Prostate gland (tissue), 2 donors: Measurements from ENCODE around the gene HCN1.

Experiments used
- POLR2A ChIP-seq: fragments of 450-650 bp; IDR thresholded peaks from one replicate; pipeline ENCODE4 v1.6.1; 2016; ENCODE audit warnings: antibody characterized with exemption, mild to moderate bottlenecking
- POLR2AphosphoS5 ChIP-seq: sonication (generic); formaldehyde crosslinking; IDR thresholded peaks from one replicate; pipeline ENCODE4 v1.6.1; 2017; ENCODE audit warnings: antibody characterized with exemption
- TF ChIP-seq, protein P1 (sequence below), 4 experiments: fragments of 200-600 bp in 2 of 4; fragments of 450-650 bp in 2 of 4; sonication (generic) in 2 of 4; IDR thresholded peaks; 1 replicate in 3 of 4; 2 replicates in 1 of 4; pipeline ENCODE4 v1.5.1; 2016 to 2019; ENCODE audit warnings: antibody characterized with exemption in 4 of 4, mild to moderate bottlenecking in 2 of 4, moderate library complexity in 2 of 4

- TF ChIP-seq, protein P1, sequence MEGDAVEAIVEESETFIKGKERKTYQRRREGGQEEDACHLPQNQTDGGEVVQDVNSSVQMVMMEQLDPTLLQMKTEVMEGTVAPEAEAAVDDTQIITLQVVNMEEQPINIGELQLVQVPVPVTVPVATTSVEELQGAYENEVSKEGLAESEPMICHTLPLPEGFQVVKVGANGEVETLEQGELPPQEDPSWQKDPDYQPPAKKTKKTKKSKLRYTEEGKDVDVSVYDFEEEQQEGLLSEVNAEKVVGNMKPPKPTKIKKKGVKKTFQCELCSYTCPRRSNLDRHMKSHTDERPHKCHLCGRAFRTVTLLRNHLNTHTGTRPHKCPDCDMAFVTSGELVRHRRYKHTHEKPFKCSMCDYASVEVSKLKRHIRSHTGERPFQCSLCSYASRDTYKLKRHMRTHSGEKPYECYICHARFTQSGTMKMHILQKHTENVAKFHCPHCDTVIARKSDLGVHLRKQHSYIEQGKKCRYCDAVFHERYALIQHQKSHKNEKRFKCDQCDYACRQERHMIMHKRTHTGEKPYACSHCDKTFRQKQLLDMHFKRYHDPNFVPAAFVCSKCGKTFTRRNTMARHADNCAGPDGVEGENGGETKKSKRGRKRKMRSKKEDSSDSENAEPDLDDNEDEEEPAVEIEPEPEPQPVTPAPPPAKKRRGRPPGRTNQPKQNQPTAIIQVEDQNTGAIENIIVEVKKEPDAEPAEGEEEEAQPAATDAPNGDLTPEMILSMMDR (IDR thresholded peaks at IDR 0.05): no peak
- TF ChIP-seq POLR2A (no peak), POLR2AphosphoS5 (no peak)
Measured at GRCh38 chr5:45622365-45622764, 73.8 kb downstream of the HCN1 start.
